ENCODE measurements around the gene CPSF4L.

DNA sequence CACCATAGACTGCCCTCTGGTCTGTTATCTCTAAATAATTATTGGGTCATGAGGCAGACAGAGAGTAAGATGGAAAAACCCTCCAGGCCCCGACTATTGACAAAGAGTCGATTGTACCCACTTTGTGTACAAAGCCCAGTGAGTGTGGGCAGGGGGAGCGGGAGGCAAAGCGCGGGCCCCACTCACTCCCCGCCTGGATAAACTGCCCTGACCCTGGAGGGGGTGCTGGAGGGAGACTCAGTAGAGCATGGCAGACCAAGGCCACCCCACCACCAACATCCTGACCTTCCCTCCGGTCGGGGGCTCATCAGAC, 11.2 kb upstream of the CPSF4L start:
- TF ChIP-seq SUZ12 (IDR thresholded peaks at IDR 0.05; ENCODE audit: extremely low read depth, insufficient read depth, insufficient read length) (no peak), YY1 (IDR thresholded peaks at IDR 0.05; ENCODE audit: insufficient read depth, insufficient read length) (no peak)
